Measurements from ENCODE around the gene SNRPA.
"Not testable (repeated sequence)": the region's sequence is repeated elsewhere in the genome, so short reads cannot be mapped to it uniquely, and the experiment has no call there.

Gene SNRPA

GRCh38 chr19:40810160-40810559 lies 59.2 kb downstream of the SNRPA start:
- Histone ChIP-seq H3K27me3 (ENCODE audit: insufficient read depth, low read length, poor library complexity, severe bottlenecking) (no peaks in the 10 kb centered on the region), H3K9ac (ENCODE audit: low read depth, low read length, poor library complexity, severe bottlenecking) (no peak overlapping the region), H3K4me2 (ENCODE audit: low read depth, low read length, poor library complexity, severe bottlenecking) (no peak overlapping the region), H3F3A (ENCODE audit: low read depth) (no peaks in the 10 kb centered on the region), H3K79me2 (ENCODE audit: insufficient read depth, low read length) (peaks cover 35% of the 10 kb centered on the region; the same call in 1 of the 2 replicates), H3K4me3 (ENCODE audit: low read length, poor library complexity, severe bottlenecking) (no peak overlapping the region), H3K9me2 (replicated peaks; ENCODE audit: low read depth, low read length) (no peaks in the 10 kb centered on the region), H3K36me3 (ENCODE audit: insufficient read depth, low read length) (peaks cover 18% of the 10 kb centered on the region; the same call in 1 of the 2 replicates), H2AFZ (ENCODE audit: low read length) (no peak overlapping the region), H3K9me3 (ENCODE audit: insufficient read depth, low read depth, low read length) (no peaks in the 10 kb centered on the region), H3K4me1 (ENCODE audit: insufficient read depth, low read length, poor library complexity, severe bottlenecking) (peaks cover 14% of the 10 kb centered on the region), H4K20me1 (ENCODE audit: insufficient read depth, low read length, poor library complexity, severe bottlenecking) (peaks cover 32% of the 10 kb centered on the region)
- TF ChIP-seq EZH2phosphoT487 (IDR thresholded peaks at IDR 0.05; ENCODE audit: borderline replicate concordance) = no peak
- TF ChIP-seq, protein P1, sequence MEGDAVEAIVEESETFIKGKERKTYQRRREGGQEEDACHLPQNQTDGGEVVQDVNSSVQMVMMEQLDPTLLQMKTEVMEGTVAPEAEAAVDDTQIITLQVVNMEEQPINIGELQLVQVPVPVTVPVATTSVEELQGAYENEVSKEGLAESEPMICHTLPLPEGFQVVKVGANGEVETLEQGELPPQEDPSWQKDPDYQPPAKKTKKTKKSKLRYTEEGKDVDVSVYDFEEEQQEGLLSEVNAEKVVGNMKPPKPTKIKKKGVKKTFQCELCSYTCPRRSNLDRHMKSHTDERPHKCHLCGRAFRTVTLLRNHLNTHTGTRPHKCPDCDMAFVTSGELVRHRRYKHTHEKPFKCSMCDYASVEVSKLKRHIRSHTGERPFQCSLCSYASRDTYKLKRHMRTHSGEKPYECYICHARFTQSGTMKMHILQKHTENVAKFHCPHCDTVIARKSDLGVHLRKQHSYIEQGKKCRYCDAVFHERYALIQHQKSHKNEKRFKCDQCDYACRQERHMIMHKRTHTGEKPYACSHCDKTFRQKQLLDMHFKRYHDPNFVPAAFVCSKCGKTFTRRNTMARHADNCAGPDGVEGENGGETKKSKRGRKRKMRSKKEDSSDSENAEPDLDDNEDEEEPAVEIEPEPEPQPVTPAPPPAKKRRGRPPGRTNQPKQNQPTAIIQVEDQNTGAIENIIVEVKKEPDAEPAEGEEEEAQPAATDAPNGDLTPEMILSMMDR (conservative IDR thresholded peaks at IDR 0.05; ENCODE audit: low read length) = no peak

DNA sequence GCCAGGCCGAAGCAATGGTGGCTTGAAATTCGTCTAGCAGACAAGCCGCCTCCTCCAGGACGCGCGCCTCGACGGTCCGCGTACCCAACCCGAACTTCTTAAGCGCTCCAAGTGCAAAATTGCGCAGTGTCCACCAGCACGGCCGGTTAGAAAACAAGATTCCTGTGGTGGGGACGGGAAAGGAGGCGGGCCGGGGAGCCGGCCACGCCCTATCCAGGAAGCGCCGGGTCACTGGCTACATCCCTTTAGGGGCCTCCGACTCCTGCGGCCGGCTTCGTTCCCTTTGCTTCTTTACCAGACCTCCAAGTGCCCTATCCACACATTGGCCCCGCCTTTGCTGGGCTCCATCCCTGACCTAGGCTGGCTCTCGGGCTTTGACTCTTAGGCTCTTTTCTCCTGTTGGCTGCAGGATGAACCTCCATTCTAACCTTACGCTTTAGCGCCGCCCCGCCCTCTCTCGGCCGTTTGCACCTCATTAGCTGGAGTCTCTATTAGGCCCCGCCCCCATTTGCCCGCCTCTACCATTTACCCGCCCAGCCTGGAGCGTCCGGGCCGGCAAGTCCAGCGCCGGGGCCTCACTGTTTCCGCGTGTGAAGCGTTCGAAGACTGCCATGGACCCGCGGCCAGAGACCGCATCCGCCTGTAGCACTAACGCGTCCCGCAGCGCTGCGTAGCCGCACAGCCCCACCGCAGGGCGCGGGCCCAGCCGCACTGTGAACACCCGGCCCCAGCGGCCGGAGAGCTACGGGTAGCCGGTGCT lies 59.8 kb downstream of the SNRPA start:
- H3F3A ChIP-seq (ENCODE audit: low read depth); H3K4me1 ChIP-seq (ENCODE audit: insufficient read depth, low read length, poor library complexity, severe bottlenecking); H3K9ac ChIP-seq (ENCODE audit: low read depth, low read length, poor library complexity, severe bottlenecking); H3K27me3 ChIP-seq (ENCODE audit: insufficient read depth, low read length, poor library complexity, severe bottlenecking); H3K9me3 ChIP-seq (ENCODE audit: insufficient read depth, low read depth, low read length); H3K9me2 ChIP-seq (replicated peaks; ENCODE audit: low read depth, low read length); H2AFZ ChIP-seq (ENCODE audit: low read length); H3K4me3 ChIP-seq (ENCODE audit: low read length, poor library complexity, severe bottlenecking); H3K4me2 ChIP-seq (ENCODE audit: low read depth, low read length, poor library complexity, severe bottlenecking): not testable (repeated sequence)
- H3K36me3 ChIP-seq (ENCODE audit: insufficient read depth, low read length) = peaks cover 18% of the 10 kb centered on the region; the same call in 1 of the 2 replicates
- H4K20me1 ChIP-seq (ENCODE audit: insufficient read depth, low read length, poor library complexity, severe bottlenecking) = peaks cover 26% of the 10 kb centered on the region
- H3K79me2 ChIP-seq (ENCODE audit: insufficient read depth, low read length) = peaks cover 28% of the 10 kb centered on the region; the same call in 1 of the 2 replicates

GRCh38 chr19:40811478-40812341 lies 60.7 kb downstream of the SNRPA start:
- Histone ChIP-seq H3K9ac (ENCODE audit: low read depth, low read length, poor library complexity, severe bottlenecking) (no peak overlapping the region), H3K9me3 (ENCODE audit: insufficient read depth, low read depth, low read length) (no peaks in the 10 kb centered on the region), H2AFZ (ENCODE audit: low read length) (no peak overlapping the region), H3K4me2 (ENCODE audit: low read depth, low read length, poor library complexity, severe bottlenecking) (no peak overlapping the region), H3K9me2 (replicated peaks; ENCODE audit: low read depth, low read length) (no peaks in the 10 kb centered on the region), H3K36me3 (ENCODE audit: insufficient read depth, low read length) (peaks cover 18% of the 10 kb centered on the region; the same call in 1 of the 2 replicates), H3K4me1 (ENCODE audit: insufficient read depth, low read length, poor library complexity, severe bottlenecking) (peaks cover under 1% of the 10 kb centered on the region), H4K20me1 (ENCODE audit: insufficient read depth, low read length, poor library complexity, severe bottlenecking) (peaks cover 17% of the 10 kb centered on the region), H3K79me2 (ENCODE audit: insufficient read depth, low read length) (peaks cover 19% of the 10 kb centered on the region; the same call in 1 of the 2 replicates), H3F3A (ENCODE audit: low read depth) (no peaks in the 10 kb centered on the region), H3K4me3 (ENCODE audit: low read length, poor library complexity, severe bottlenecking) (no peak overlapping the region), H3K27me3 (ENCODE audit: insufficient read depth, low read length, poor library complexity, severe bottlenecking) (no peaks in the 10 kb centered on the region)
- TF ChIP-seq EZH2phosphoT487 (IDR thresholded peaks at IDR 0.05; ENCODE audit: borderline replicate concordance) = no peak
- TF ChIP-seq, protein P1 (conservative IDR thresholded peaks at IDR 0.05; ENCODE audit: low read length) = no peak

DNA sequence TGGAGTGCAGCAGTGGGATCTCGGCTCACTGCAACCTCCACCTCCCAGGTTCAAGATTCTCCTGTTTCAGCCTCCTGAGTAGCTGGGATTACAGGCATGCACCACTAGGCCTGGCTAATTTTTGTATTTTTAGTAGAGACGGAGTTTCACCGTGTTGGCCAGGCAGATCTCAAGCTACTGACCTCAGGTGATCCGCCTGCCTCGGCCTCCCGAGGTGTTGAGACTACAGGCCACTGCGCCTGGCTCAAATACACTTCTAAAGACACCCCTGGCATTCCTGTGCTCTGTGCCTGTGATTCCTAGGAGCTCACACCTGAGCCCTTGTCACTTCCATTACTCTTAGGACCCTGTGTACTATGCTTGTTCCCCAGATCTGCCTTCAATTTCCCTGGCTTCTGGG lies 61.6 kb downstream of the SNRPA start:
- not testable (repeated sequence) for H3K4me1 ChIP-seq (ENCODE audit: insufficient read depth, low read length, poor library complexity, severe bottlenecking); H2AFZ ChIP-seq (ENCODE audit: low read length); H3K9me3 ChIP-seq (ENCODE audit: insufficient read depth, low read depth, low read length); H3F3A ChIP-seq (ENCODE audit: low read depth); H3K4me3 ChIP-seq (ENCODE audit: low read length, poor library complexity, severe bottlenecking); H4K20me1 ChIP-seq (ENCODE audit: insufficient read depth, low read length, poor library complexity, severe bottlenecking); H3K4me2 ChIP-seq (ENCODE audit: low read depth, low read length, poor library complexity, severe bottlenecking); H3K9me2 ChIP-seq (replicated peaks; ENCODE audit: low read depth, low read length); H3K27me3 ChIP-seq (ENCODE audit: insufficient read depth, low read length, poor library complexity, severe bottlenecking); H3K9ac ChIP-seq (ENCODE audit: low read depth, low read length, poor library complexity, severe bottlenecking)
- Histone ChIP-seq H3K36me3 (ENCODE audit: insufficient read depth, low read length) (peaks cover 12% of the 10 kb centered on the region; the same call in 1 of the 2 replicates), H3K79me2 (ENCODE audit: insufficient read depth, low read length) (peaks cover 11% of the 10 kb centered on the region; the same call in 1 of the 2 replicates)

Data from Loucy (cell line).